Neural crest cell (in vitro differentiated cells): Measurements from ENCODE around the gene PGD. TPM values are rescaled to one million over a fixed set of nuclear protein-coding genes. Genes with fewer than 3 reads are reported as not detected.
"Not testable (repeated sequence)": the region's sequence is repeated elsewhere in the genome, so short reads cannot be mapped to it uniquely, and the experiment has no call there.

ENCODE experiments used
- DNase-seq: peaks from one replicate; pipeline ENCODE4 v3.0.0; 2021; ENCODE audit warnings: low read depth, mixed read lengths, low spot score
- H3K27ac Mint-ChIP-seq: one replicate; pipeline ENCODE4 v1.8.0; 2021; ENCODE audit warnings: mild to moderate bottlenecking, mixed read lengths; ENCODE audit not compliant: unreplicated experiment
- H3K27me3 Mint-ChIP-seq: 2 replicates; pipeline ENCODE4 v1.8.0; 2021; ENCODE audit warnings: low read depth, mild to moderate bottlenecking, mixed read lengths
- H3K36me3 Mint-ChIP-seq: 2 replicates; pipeline ENCODE4 v1.8.0; 2021; ENCODE audit warnings: low read depth, mild to moderate bottlenecking, mixed read lengths
- H3K4me1 Mint-ChIP-seq: 2 replicates; pipeline ENCODE4 v1.8.0; 2021; ENCODE audit warnings: mixed read lengths
- H3K4me3 Mint-ChIP-seq: one replicate; pipeline ENCODE4 v1.8.0; 2021; ENCODE audit warnings: mild to moderate bottlenecking, mixed read lengths
- H3K9me3 Mint-ChIP-seq: 2 replicates; pipeline ENCODE4 v1.8.0; 2021; ENCODE audit warnings: mixed read lengths
- CTCF ChIP-seq: fragments of 200-600 bp; sonication (generic); conservative IDR thresholded peaks from 2 replicates; pipeline ENCODE4 v1.5.0; 2021; ENCODE audit warnings: antibody characterized with exemption, mild to moderate bottlenecking
- total RNA-seq: library from RNA; stranded (reverse); gene quantifications from 2 replicates; pipeline ENCODE4 v1.2.1, GENCODE V29; 2021

PGD gene
- total RNA-seq, 1 donor from 2014 or later, result 496 TPM

DNA sequence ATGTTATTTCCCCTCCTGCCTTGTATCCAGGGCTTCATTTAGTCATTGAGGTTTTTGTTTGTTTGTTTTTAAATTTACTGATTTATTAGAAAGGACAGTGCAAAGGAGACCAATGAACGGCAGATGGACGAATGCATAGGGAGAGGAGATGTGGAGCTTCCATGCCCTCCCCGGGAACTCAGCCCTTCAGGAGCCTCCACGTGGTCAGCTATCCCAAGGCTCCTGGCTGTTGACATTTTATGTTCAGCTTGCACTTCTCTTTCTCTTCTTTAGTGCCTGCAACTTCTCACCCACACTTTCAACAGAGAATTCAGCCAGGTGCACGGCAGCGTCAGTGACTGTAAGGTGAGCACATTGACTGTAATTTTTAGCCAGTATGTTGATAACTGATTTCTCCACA, 30.7 kb upstream of the PGD start:
- no peak for TF ChIP-seq CTCF
- H3K36me3 Mint-ChIP-seq, result peaks cover 14% of the 10 kb centered on the region
- H3K9me3 Mint-ChIP-seq, result no peaks in the 10 kb centered on the region
- H3K27me3 Mint-ChIP-seq, result no peaks in the 10 kb centered on the region
- H3K4me3 Mint-ChIP-seq, result no peak overlapping the region
- no peak overlapping the region for H3K27ac Mint-ChIP-seq
- H3K4me1 Mint-ChIP-seq, result no peaks in the 10 kb centered on the region
- DNase-seq, result no peak

DNA sequence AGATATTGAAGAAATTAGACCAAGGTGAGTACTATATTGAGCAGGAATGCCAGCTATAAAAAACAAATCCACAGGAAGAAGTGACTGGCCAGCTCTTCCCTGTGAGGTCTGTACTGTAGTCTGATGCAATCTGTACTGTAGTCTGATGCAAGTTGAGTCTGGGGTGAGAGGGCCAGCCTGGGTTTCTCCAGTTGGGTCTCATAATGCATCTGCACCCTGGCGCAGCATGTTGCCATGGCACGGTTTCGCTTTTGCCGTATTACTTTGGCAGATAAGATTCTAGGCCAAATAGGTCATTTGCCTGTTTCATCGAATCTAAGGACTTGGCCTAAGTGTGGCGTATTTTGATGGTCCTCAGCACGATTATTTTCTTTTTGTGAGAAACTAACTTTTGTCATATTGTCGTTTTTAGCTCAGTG, 24.4 kb upstream of the PGD start:
- Mint-ChIP-seq H3K36me3 (peaks cover 6% of the 10 kb centered on the region), H3K4me3 (no peak overlapping the region), H3K9me3 (no peaks in the 10 kb centered on the region), H3K4me1 (peaks cover 5% of the 10 kb centered on the region), H3K27me3 (no peaks in the 10 kb centered on the region), H3K27ac (no peak overlapping the region)
- TF ChIP-seq CTCF, result no peak
- no peak for DNase-seq

- not testable (repeated sequence) for H3K36me3 Mint-ChIP-seq
These were observed 21.4 kb upstream of the PGD start for GRCh38 chr1:10377365-10378029.

DNA sequence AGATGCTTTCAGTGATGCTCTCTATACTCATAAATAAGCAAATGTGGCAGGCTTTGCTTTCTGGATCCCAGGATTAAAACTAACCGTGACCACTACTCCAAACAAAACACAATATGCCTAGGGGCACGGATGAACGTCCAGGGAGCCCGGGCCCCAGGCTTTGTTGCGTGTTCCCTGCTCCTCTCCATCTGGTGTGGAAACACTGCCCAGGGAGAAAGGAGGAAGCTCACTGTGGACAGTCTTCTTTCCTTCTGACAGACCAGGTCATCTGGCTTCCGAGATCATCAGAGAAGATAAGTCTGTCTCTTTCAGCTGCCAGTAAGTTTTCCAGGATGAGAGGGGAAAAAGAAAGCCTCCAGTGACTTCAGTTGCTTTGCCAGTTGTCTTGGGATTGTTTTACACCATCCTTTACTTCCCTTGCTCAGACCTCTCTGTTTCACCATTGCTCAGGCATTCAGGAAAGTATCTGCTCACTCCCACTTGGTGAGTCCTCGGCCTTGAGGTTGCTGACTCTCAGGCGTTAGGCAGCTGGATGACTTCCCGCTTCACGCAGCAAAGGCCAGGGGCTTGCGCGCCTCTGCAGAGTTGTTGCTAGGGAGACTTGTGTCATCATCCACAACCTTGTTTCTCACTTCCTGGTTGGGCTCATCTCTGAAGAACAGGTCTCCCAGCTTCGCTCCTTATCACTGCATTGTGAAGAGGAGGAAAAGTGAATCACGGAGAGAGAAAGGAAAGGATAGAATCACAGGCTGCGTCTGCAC, 20.6 kb upstream of the PGD start:
- peaks cover 10% of the 10 kb centered on the region for H3K36me3 Mint-ChIP-seq
- peaks cover 9% of the 10 kb centered on the region for H3K4me1 Mint-ChIP-seq
- no peaks in the 10 kb centered on the region for H3K27me3 Mint-ChIP-seq
- H3K27ac Mint-ChIP-seq, result peak overlapping the region; percentile 81
- no peaks in the 10 kb centered on the region for H3K9me3 Mint-ChIP-seq
- no peak for DNase-seq
- no peak overlapping the region for H3K4me3 Mint-ChIP-seq
- TF ChIP-seq CTCF, result no peak

More at GRCh38 chr1:10377365-10378029, 21.4 kb upstream of the PGD start:
- DNase-seq, result peak; percentile 59
- not testable (repeated sequence) for H3K27me3 Mint-ChIP-seq, H3K9me3 Mint-ChIP-seq, H3K4me1 Mint-ChIP-seq, H3K27ac Mint-ChIP-seq
- peak; percentile 78 for TF ChIP-seq CTCF
- H3K4me3 Mint-ChIP-seq, result peak overlapping the region; percentile 6

DNA sequence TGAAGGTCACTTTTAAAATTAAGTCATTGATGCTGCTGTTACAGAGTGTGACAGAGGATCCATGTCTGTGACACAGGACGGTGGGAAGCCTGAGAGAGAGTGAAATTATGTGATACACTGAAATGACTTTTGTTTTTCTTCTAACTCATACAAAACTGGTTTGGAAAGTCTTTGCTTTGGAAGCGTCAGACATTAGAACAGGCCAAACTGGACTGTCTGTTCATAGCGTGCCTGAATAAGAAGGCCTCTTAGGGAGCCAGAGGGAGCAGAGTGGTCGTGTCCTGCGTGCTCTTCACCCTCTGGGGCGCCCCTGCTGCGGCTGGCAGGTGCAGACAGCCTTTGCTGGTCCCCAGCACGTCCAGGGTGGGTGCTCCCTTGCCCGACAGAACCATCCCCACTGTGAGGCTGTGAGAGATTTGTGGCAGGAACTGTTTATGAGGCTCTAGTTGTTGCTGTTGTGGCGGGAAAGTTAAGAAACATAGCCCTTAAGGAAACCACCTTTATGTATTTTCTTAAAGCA, 19.7 kb upstream of the PGD start:
- H3K4me3 Mint-ChIP-seq, result no peak overlapping the region
- H3K9me3 Mint-ChIP-seq, result no peaks in the 10 kb centered on the region
- H3K27ac Mint-ChIP-seq, result peak overlapping the region; percentile 81
- H3K4me1 Mint-ChIP-seq, result peaks cover 12% of the 10 kb centered on the region
- peaks cover 15% of the 10 kb centered on the region for H3K36me3 Mint-ChIP-seq
- no peak for TF ChIP-seq CTCF
- H3K27me3 Mint-ChIP-seq, result no peaks in the 10 kb centered on the region
- no peak for DNase-seq
